ENCODE results near the gene AMER1.

DNA sequence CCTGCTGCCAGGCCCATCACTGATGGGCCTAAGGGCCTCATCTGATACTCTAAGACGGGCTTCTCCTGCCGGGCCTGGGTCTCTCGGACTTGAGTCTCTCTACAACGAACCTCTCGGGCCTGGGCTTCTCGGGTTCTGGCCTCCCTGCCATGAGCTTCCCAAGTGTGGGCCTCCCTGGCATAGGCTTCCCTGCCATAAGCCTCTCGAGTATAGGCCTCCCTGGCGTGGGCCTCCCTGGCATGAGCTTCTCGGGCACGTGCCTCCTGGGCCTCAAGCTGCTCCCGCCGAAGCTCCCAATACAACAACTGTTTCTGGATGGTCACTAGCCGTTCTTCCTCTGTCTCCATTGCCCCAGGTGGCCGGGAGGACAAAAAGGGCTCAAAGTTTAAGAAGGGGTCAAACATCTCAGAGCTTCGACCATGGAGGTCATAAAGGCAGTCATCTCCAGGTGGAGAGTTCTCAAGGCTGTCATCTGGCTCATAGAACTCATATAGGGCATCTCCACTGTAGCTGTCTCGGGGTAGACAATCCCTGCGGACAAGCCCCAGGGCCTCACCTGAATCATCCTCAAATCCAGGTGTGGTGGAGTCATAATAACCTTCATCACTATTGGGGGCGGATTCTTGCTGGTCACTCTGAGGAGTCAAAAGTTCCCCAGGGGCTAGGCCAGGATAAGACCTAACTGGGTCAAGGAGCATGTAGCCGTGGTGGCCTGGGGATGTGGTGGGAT is 14.1 kb downstream of the AMER1 start:
- TF ChIP-seq, protein P1, sequence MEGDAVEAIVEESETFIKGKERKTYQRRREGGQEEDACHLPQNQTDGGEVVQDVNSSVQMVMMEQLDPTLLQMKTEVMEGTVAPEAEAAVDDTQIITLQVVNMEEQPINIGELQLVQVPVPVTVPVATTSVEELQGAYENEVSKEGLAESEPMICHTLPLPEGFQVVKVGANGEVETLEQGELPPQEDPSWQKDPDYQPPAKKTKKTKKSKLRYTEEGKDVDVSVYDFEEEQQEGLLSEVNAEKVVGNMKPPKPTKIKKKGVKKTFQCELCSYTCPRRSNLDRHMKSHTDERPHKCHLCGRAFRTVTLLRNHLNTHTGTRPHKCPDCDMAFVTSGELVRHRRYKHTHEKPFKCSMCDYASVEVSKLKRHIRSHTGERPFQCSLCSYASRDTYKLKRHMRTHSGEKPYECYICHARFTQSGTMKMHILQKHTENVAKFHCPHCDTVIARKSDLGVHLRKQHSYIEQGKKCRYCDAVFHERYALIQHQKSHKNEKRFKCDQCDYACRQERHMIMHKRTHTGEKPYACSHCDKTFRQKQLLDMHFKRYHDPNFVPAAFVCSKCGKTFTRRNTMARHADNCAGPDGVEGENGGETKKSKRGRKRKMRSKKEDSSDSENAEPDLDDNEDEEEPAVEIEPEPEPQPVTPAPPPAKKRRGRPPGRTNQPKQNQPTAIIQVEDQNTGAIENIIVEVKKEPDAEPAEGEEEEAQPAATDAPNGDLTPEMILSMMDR (conservative IDR thresholded peaks at IDR 0.05; ENCODE audit: low read depth, low read length): no peak
- TF ChIP-seq EZH2 (IDR thresholded peaks at IDR 0.05; ENCODE audit: low read length, unreplicated experiment): no peak

Measured in PC-3 (cell line).